IMR-90 (cell line): ENCODE data around the gene FOXK2. TPM values are rescaled to one million over a fixed set of nuclear protein-coding genes. Genes with fewer than 3 reads are reported as not detected.

Source experiments
- ATAC-seq: fragments of 200-7000 bp; cut with Tn5 transposase; 2 replicates; pipeline ENCODE4 v1.9.1; 2020; ENCODE audit warnings: low read depth, mild to moderate bottlenecking, moderate library complexity
- BruUV-seq: library from RNA; stranded (reverse); fragments of 400-500 nt; replicated peaks from 2 replicates; lab custom pipeline; 2021; lab: Mats Ljungman, UMichigan
- CTCF ChIA-PET: fragments of 300-600 bp; formaldehyde crosslinking; extraction: SDS; loops from one replicate; lab custom pipeline; 2021; ENCODE audit warnings: antibody characterized with exemption; lab: Yijun Ruan, JAX
- POLR2A ChIA-PET: fragments of 300-600 bp; sonication (Branson Sonifier 250); formaldehyde crosslinking; loops from one replicate; lab custom pipeline; 2022; ENCODE audit warnings: antibody characterized with exemption; ENCODE audit not compliant: unreplicated experiment; lab: Charles Lee
- DNase-seq: peaks from one replicate; pipeline ENCODE4 v3.0.0; 2013
- H2AFZ ChIP-seq: replicated peaks from 2 replicates; pipeline ENCODE3; 2013; ENCODE audit warnings: low read length, mild to moderate bottlenecking; ENCODE audit not compliant: poor library complexity
- H2AK5ac ChIP-seq: 2 replicates; pipeline ENCODE4 v1.6.1; 2013; ENCODE audit warnings: low read depth, low read length, inconsistent platforms
- H2AK9ac ChIP-seq: replicated peaks from 2 replicates; pipeline ENCODE3; 2013; ENCODE audit warnings: mild to moderate bottlenecking, low read depth, low read length, moderate library complexity; ENCODE audit not compliant: poor library complexity
- H2BK120ac ChIP-seq: 2 replicates; pipeline ENCODE4 v1.6.1; 2013; ENCODE audit warnings: low read depth, low read length, inconsistent platforms
- H2BK15ac ChIP-seq: 3 replicates; pipeline ENCODE4 v1.6.1; 2013; ENCODE audit warnings: low read depth, low read length, inconsistent platforms
- H2BK20ac ChIP-seq: 2 replicates; pipeline ENCODE4 v1.6.1; 2013; ENCODE audit warnings: low read depth, mild to moderate bottlenecking, inconsistent platforms, low read length, moderate library complexity
- H2BK5ac ChIP-seq: 2 replicates; pipeline ENCODE4 v1.6.1; 2013; ENCODE audit warnings: mild to moderate bottlenecking, low read depth, low read length, inconsistent platforms; ENCODE audit not compliant: poor library complexity, severe bottlenecking
- H3K14ac ChIP-seq: replicated peaks from 2 replicates; pipeline ENCODE4 v1.6.1; 2013; ENCODE audit warnings: low read depth, low read length, inconsistent platforms
- H3K18ac ChIP-seq: 2 replicates; pipeline ENCODE4 v1.6.1; 2013; ENCODE audit warnings: low read depth, low read length, control low read depth
- H3K23ac ChIP-seq: 2 replicates; pipeline ENCODE4 v1.6.1; 2013; ENCODE audit warnings: low read depth, low read length, inconsistent platforms
- H3K27ac ChIP-seq: 2 replicates; pipeline ENCODE4 v1.5.1; 2013; ENCODE audit warnings: mild to moderate bottlenecking, control low read depth, low read length; ENCODE audit not compliant: insufficient read depth
- H3K27me3 ChIP-seq: 2 replicates; pipeline ENCODE4 v1.6.1; 2013; ENCODE audit warnings: low read length; ENCODE audit not compliant: control insufficient read depth, insufficient read depth
- H3K36me3 ChIP-seq: 2 replicates; pipeline ENCODE4 v1.6.1; 2013; ENCODE audit warnings: low read length, mixed read lengths; ENCODE audit not compliant: control insufficient read depth, insufficient read depth
- H3K4ac ChIP-seq: 2 replicates; pipeline ENCODE4 v1.6.1; 2013; ENCODE audit warnings: low read depth, low read length, inconsistent platforms
- H3K4me1 ChIP-seq: 2 replicates; pipeline ENCODE4 v1.6.1; 2013; ENCODE audit warnings: low read length, mixed read lengths; ENCODE audit not compliant: control insufficient read depth, insufficient read depth
- H3K4me2 ChIP-seq: 2 replicates; pipeline ENCODE4 v1.6.1; 2013; ENCODE audit warnings: low read depth, mild to moderate bottlenecking, control low read depth, low read length, moderate library complexity
- H3K4me3 ChIP-seq: 2 replicates; pipeline ENCODE4 v1.5.1; 2013; ENCODE audit warnings: low read depth, mild to moderate bottlenecking, control low read depth, low read length, moderate library complexity; ENCODE audit not compliant: insufficient read depth
- H3K56ac ChIP-seq: 2 replicates; pipeline ENCODE4 v1.6.1; 2013; ENCODE audit warnings: low read length, inconsistent platforms; ENCODE audit not compliant: insufficient read depth; ENCODE audit errors: extremely low read depth
- H3K79me1 ChIP-seq, 2 experiments: 2 replicates each; pipeline ENCODE4 v1.6.1; 2013; ENCODE audit warnings: low read length in 2 of 2, inconsistent platforms in 1 of 2, low read depth in 1 of 2
- H3K9ac ChIP-seq: 2 replicates; pipeline ENCODE4 v1.6.1; 2013; ENCODE audit warnings: low read depth, low read length, control low read depth
- H3K9me1 ChIP-seq: 2 replicates; pipeline ENCODE4 v1.6.1; 2013; ENCODE audit warnings: low read length, inconsistent platforms; ENCODE audit not compliant: insufficient read depth
- H3K9me3 ChIP-seq: 2 replicates; pipeline ENCODE4 v1.6.1; 2013; ENCODE audit warnings: low read length; ENCODE audit not compliant: control insufficient read depth, insufficient read depth
- H4K20me1 ChIP-seq: 2 replicates; pipeline ENCODE4 v1.6.1; 2013; ENCODE audit warnings: low read length, inconsistent platforms; ENCODE audit not compliant: insufficient read depth
- H4K5ac ChIP-seq: 2 replicates; pipeline ENCODE4 v1.6.1; 2013; ENCODE audit warnings: mild to moderate bottlenecking, low read depth, low read length, control low read depth
- H4K8ac ChIP-seq, 2 experiments: 2 replicates each; pipeline ENCODE4 v1.6.1; 2013; ENCODE audit warnings: low read depth in 2 of 2, low read length in 2 of 2, control low read depth in 1 of 2, inconsistent platforms in 1 of 2
- H4K91ac ChIP-seq: 2 replicates; pipeline ENCODE4 v1.6.1; 2013; ENCODE audit warnings: low read depth, low read length, inconsistent platforms; ENCODE audit not compliant: insufficient read depth
- FOS ChIP-seq: fragments of 150-350 bp; IDR thresholded peaks from 2 replicates; pipeline ENCODE4 v1.6.1; 2016; ENCODE audit warnings: low read depth, low read length
- MAFK ChIP-seq: IDR thresholded peaks from 2 replicates; pipeline ENCODE4 v1.6.1; 2012; ENCODE audit warnings: low read depth, low read length, improper control_type of control experiment
- NFE2L2 ChIP-seq: fragments of 150-350 bp; IDR thresholded peaks from 2 replicates; pipeline ENCODE4 v1.6.1; 2016; ENCODE audit warnings: low read depth, mild to moderate bottlenecking, low read length
- POLR2A ChIP-seq: IDR thresholded peaks from 2 replicates; pipeline ENCODE4 v1.6.1; 2012; ENCODE audit warnings: mild to moderate bottlenecking, low read depth, low read length
- RFX5 ChIP-seq: IDR thresholded peaks from 2 replicates; pipeline ENCODE4 v1.8.0; 2012; ENCODE audit warnings: low read depth, mild to moderate bottlenecking, low read length, moderate library complexity
- USF2 ChIP-seq: fragments of 150-350 bp; IDR thresholded peaks from 2 replicates; pipeline ENCODE4 v1.6.1; 2017; ENCODE audit warnings: mild to moderate bottlenecking, antibody characterized with exemption, low read length, low read depth
- WGBS, 2 experiments: methylation state at CpG; one replicate each; pipeline versions ENCODE4 v1.1.5 to v1.1.7; 2013; ENCODE audit warnings: missing lambda C conversion rate in 2 of 2; ENCODE audit not compliant: insufficient read length in 1 of 2; ENCODE audit errors: extremely low coverage in 2 of 2; 5-methylcytosine and 5-hydroxymethylcytosine counted together
- dilution Hi-C: fragments of 300-500 bp; cut with HindIII; formaldehyde crosslinking; loops from one replicate; pipeline ENCODE4 v1.14.3; 2018; ENCODE audit warnings: low sequenced_read_pairs; ENCODE audit not compliant: unreplicated experiment
- in situ Hi-C: fragments of 300-500 bp; cut with MboI; formaldehyde crosslinking; loops from 3 replicates; pipeline ENCODE4 v1.14.3; 2019; ENCODE audit warnings: low sequenced_read_pairs, inconsistent platforms, mixed read lengths
- intact Hi-C: fragments of 100-400 bp; cut with micrococcal nuclease; formaldehyde crosslinking; loops from 2 replicates; pipeline ENCODE4 v1.10.0; 2022
- polyA plus RNA-seq, 3 experiments: library from polyadenylated mRNA; depleted of rRNA; stranded (reverse); fragments of >200 nt; gene quantifications; 2 replicates each; pipeline ENCODE4 v1.2.3, GENCODE V29; 2012; ENCODE audit warnings: low replicate concordance in 1 of 3
- total RNA-seq: library from RNA; depleted of rRNA; stranded (reverse); fragments of >200 nt; gene quantifications from 2 replicates; pipeline ENCODE4 v1.2.3, GENCODE V29; 2012
- TF ChIP-seq, protein P1 (sequence below): conservative IDR thresholded peaks from 2 replicates; pipeline ENCODE4 v1.5.1; 2012; ENCODE audit warnings: mild to moderate bottlenecking, low read depth, low read length, improper control_type of control experiment

Gene FOXK2
- total and polyA plus RNA-seq, 2 of the 4 experiments (the other 2 are of a cell fraction): 12.5 to 20.0 TPM

GRCh38 chr17:82583720-82584234 lies 64.2 kb downstream of the FOXK2 start:
- H4K91ac ChIP-seq: no peak overlapping the region
- H4K8ac ChIP-seq: no peak overlapping the region
- POLR2A ChIA-PET: no interaction called here
- peaks cover 39% of the 10 kb centered on the region for H3K36me3 ChIP-seq
- H3K56ac ChIP-seq: no peak overlapping the region
- H2AK5ac ChIP-seq: no peak overlapping the region
- H3K9me1 ChIP-seq: peaks cover 5% of the 10 kb centered on the region; the same call in 1 of the 2 replicates
- H3K9ac ChIP-seq: no peak overlapping the region
- no peak overlapping the region for H3K23ac ChIP-seq
- H2BK15ac ChIP-seq: no peak overlapping the region
- no peak overlapping the region for H3K18ac ChIP-seq
- dilution Hi-C loops: no loop called here
- no peaks in the 10 kb centered on the region for H3K9me3 ChIP-seq
- H4K20me1 ChIP-seq: peaks cover 19% of the 10 kb centered on the region
- no peak overlapping the region for H3K14ac ChIP-seq
- WGBS, 2 experiments: 99% methylated on average over 11 of the region's 28 CpGs; no CpG with 5 or more reads in 1 of the 2 experiments
- TF ChIP-seq FOS (no peak), POLR2A (no peak), NFE2L2 (no peak), MAFK (no peak), RFX5 (no peak), USF2 (no peak)
- TF ChIP-seq, protein P1, sequence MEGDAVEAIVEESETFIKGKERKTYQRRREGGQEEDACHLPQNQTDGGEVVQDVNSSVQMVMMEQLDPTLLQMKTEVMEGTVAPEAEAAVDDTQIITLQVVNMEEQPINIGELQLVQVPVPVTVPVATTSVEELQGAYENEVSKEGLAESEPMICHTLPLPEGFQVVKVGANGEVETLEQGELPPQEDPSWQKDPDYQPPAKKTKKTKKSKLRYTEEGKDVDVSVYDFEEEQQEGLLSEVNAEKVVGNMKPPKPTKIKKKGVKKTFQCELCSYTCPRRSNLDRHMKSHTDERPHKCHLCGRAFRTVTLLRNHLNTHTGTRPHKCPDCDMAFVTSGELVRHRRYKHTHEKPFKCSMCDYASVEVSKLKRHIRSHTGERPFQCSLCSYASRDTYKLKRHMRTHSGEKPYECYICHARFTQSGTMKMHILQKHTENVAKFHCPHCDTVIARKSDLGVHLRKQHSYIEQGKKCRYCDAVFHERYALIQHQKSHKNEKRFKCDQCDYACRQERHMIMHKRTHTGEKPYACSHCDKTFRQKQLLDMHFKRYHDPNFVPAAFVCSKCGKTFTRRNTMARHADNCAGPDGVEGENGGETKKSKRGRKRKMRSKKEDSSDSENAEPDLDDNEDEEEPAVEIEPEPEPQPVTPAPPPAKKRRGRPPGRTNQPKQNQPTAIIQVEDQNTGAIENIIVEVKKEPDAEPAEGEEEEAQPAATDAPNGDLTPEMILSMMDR: no peak
- H3K4me1 ChIP-seq: peaks cover 2% of the 10 kb centered on the region; the same call in 1 of the 2 replicates
- intact Hi-C loops: no loop called here
- H2BK20ac ChIP-seq: no peak overlapping the region
- ATAC-seq (no peak), DNase-seq (no peak)
- no peak overlapping the region for H3K27ac ChIP-seq
- no peak overlapping the region for H4K5ac ChIP-seq
- H3K4me2 ChIP-seq: no peak overlapping the region
- BruUV-seq: no TSS peak
- H2BK5ac ChIP-seq: no peak overlapping the region
- no peak overlapping the region for H2AFZ ChIP-seq
- H3K4ac ChIP-seq: no peak overlapping the region
- H2BK120ac ChIP-seq: no peak overlapping the region
- no peaks in the 10 kb centered on the region for H3K27me3 ChIP-seq
- H3K79me1 ChIP-seq: peaks cover 12 to 26% of the 10 kb centered on the region in 2 experiments; a peak in 3 of 4 replicates
- no peak overlapping the region for H2AK9ac ChIP-seq
- CTCF ChIA-PET: no interaction called here
- in situ Hi-C loops: no loop called here
- H3K4me3 ChIP-seq: no peak overlapping the region
